Breast epithelium (tissue), 4 donors: ENCODE results near the gene NECTIN1. TPM values are rescaled to one million over a fixed set of nuclear protein-coding genes. Genes with fewer than 3 reads are reported as not detected.

Source experiments
- DNase-seq, 2 donors: peaks; one replicate each; pipeline ENCODE4 v3.0.0-alpha.2; 2019; ENCODE audit warnings: low spot score in 2 of 2
- H3K27ac ChIP-seq, 2 donors: fragments of 200-600 bp; sonication (generic) in 1 of 2; one replicate each; pipeline ENCODE4 v1.5.1; 2016 to 2019; ENCODE audit warnings: mild to moderate bottlenecking in 1 of 2
- H3K27me3 ChIP-seq, 2 donors: fragments of 200-600 bp; sonication (generic) in 1 of 2; one replicate each; pipeline versions ENCODE4 v1.5.1 to v1.6.0; 2017 to 2019; ENCODE audit warnings: control low read depth in 1 of 2, mild to moderate bottlenecking in 1 of 2
- H3K36me3 ChIP-seq: fragments of 200-600 bp; one replicate; pipeline ENCODE4 v1.5.1; 2019
- H3K4me1 ChIP-seq, 2 donors: fragments of 200-600 bp; sonication (generic); one replicate each; pipeline ENCODE4 v1.5.1; 2016 to 2019; ENCODE audit warnings: control low read depth in 1 of 2
- H3K4me3 ChIP-seq, 3 donors: fragments of 200-600 bp; sonication (generic); 1 replicate in 2 of 3; 2 replicates in 1 of 3; pipeline ENCODE4 v1.5.1; 2016 to 2019; ENCODE audit warnings: mild to moderate bottlenecking in 3 of 3, moderate library complexity in 2 of 3
- H3K9me3 ChIP-seq, 2 donors: fragments of 200-600 bp; sonication (generic) in 1 of 2; one replicate each; pipeline ENCODE4 v1.5.1; 2016 to 2019; ENCODE audit warnings: control low read depth in 1 of 2
- POLR2A ChIP-seq: fragments of 450-650 bp; IDR thresholded peaks from one replicate; pipeline ENCODE4 v1.6.1; 2016; ENCODE audit warnings: antibody characterized with exemption, mild to moderate bottlenecking, moderate library complexity
- POLR2AphosphoS5 ChIP-seq, 3 donors: sonication (generic); formaldehyde crosslinking; IDR thresholded peaks; one replicate each; pipeline ENCODE4 v1.6.1; 2017; ENCODE audit warnings: antibody characterized with exemption in 3 of 3
- intact Hi-C: fragments of 100-400 bp; cut with DNase I; formaldehyde crosslinking; loops from one replicate; pipeline ENCODE4 v1.15.1; 2023; ENCODE audit warnings: low total_unique reads
- total RNA-seq, 3 donors: library from RNA; depleted of rRNA; stranded (reverse); fragments of >200 nt; gene quantifications; one replicate each; pipeline ENCODE4 v1.1.0, GENCODE V29; 2016
- TF ChIP-seq, protein P1 (sequence below), 3 donors: fragments of 450-650 bp; IDR thresholded peaks; one replicate each; pipeline ENCODE4 v1.5.1; 2016 to 2017; ENCODE audit warnings: antibody characterized with exemption in 3 of 3, mild to moderate bottlenecking in 3 of 3, moderate library complexity in 3 of 3

NECTIN1 gene
- total RNA-seq, 3 donors from 2014 or later, result 2.6 to 6.6 (median 4.5) TPM

DNA sequence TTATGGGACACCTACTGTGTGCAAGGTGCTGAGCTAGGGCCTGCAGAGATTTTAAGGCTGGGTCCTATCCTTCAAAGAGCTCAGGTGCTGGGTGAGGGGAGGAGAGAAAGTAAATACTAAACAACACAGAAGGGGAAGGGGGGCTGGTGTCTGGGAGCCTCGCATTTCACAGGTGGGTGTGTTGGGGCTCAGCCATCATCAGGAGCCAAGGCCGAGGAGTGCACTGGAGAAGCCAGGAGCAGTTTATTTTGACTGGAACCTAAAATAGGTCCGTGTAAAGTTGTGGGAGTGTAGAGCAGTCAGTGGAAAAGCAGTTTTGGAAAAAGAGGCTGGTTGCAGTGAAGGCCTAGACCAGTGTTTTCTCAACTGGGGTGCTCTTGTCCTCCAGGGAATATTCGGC lies 17.5 kb downstream of the NECTIN1 start:
- DNase-seq, result no peak
- intact Hi-C loops, result no loop called here

DNA sequence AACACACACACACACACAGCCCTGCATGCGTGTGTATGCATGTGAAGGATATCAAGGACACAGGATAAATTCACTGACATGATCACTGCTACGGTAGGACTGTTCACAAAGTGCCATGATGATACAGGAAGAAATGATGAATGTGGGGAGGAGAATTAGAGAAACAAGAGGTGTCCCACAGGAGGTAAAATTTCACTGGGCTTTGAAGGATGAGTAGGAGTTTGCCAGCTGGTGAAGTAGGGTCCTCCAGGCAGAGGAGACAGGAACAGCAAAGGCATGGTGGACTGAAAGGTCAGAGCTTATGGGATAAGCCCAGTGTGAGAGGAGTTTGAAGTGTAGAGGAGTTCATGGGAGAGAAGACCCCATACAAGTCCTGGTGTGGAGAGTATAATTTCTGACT lies 18.6 kb downstream of the NECTIN1 start:
- H3K9me3 ChIP-seq, result no peaks in the 10 kb centered on the region
- H3K27me3 ChIP-seq, result no peaks in the 10 kb centered on the region
- H3K4me1 ChIP-seq, result peaks cover 0 to 4% of the 10 kb centered on the region in 2 donors
- no peak overlapping the region for H3K27ac ChIP-seq
- no peak overlapping the region for H3K4me3 ChIP-seq
- TF ChIP-seq, protein P1, sequence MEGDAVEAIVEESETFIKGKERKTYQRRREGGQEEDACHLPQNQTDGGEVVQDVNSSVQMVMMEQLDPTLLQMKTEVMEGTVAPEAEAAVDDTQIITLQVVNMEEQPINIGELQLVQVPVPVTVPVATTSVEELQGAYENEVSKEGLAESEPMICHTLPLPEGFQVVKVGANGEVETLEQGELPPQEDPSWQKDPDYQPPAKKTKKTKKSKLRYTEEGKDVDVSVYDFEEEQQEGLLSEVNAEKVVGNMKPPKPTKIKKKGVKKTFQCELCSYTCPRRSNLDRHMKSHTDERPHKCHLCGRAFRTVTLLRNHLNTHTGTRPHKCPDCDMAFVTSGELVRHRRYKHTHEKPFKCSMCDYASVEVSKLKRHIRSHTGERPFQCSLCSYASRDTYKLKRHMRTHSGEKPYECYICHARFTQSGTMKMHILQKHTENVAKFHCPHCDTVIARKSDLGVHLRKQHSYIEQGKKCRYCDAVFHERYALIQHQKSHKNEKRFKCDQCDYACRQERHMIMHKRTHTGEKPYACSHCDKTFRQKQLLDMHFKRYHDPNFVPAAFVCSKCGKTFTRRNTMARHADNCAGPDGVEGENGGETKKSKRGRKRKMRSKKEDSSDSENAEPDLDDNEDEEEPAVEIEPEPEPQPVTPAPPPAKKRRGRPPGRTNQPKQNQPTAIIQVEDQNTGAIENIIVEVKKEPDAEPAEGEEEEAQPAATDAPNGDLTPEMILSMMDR (IDR thresholded peaks at IDR 0.05), result no peak
- TF ChIP-seq POLR2A (no peak), POLR2AphosphoS5 (IDR thresholded peaks at IDR 0.05) (no peak)
- H3K36me3 ChIP-seq, result no peaks in the 10 kb centered on the region
- no peak for DNase-seq
- intact Hi-C loops, result no loop called here

More for the DNA sequence above, 17.5 kb downstream of the NECTIN1 start:
- Histone ChIP-seq H3K4me3 (no peak overlapping the region), H3K9me3 (no peaks in the 10 kb centered on the region), H3K27ac (no peak overlapping the region), H3K27me3 (no peaks in the 10 kb centered on the region), H3K4me1 (peaks cover 0 to under 1% of the 10 kb centered on the region in 2 donors), H3K36me3 (no peaks in the 10 kb centered on the region)
- TF ChIP-seq, protein P1 (IDR thresholded peaks at IDR 0.05), result no peak

DNA sequence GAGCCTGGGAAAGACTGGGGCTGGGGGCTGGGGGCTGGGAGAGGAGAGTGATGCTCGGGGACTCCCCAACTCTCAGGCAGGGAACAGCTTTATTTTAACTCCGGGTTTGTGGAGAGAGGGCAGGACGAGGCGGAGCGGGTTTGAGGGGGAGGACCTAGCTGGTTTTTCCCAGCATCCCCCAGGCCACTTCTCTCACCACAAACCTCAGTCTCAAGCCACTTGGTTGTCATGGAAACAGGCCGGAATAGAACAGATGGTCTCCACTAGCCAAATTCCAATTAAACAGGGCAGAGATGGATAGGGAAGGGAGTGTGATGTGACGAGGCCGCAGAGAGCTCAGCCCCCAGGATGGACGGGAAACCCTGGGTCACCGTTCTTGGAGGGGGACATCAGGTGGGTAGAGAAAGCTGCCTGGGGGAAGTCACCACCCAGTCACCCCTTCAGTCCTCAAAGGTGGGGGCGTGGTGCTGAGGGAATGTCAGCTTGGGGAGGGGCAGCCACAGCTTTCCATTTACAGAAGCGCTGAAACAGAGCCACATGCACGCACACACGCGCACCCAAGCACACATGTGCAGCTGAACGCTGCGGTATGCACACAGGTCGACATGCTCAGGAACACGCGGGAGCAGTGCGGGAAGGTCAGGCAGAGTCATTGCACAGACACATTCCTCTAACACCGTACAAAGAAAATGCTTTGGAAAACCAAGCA lies 19.2 kb downstream of the NECTIN1 start:
- intact Hi-C loops, result no loop called here
- DNase-seq, result no peak

DNA sequence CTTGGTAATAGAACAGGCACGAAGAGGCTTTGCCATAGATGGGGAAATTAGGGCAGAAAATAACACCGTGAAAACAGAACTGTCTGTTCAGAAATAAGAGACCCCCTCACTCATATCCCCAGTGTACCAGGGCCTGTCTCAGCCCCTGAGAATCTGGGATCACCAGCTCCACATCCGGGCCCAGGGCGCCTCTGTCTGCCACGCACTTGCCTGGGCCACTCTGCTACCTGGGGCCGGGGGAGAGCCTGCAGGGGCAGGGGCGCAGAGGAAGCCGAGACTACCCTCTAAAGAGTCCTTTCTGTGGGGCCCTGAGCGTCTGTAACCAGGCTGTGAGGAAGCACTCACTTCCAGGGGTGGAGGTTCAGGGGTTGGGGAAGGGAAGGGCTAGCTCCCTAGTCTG lies 19.8 kb downstream of the NECTIN1 start:
- no peaks in the 10 kb centered on the region for H3K9me3 ChIP-seq

More for the DNA sequence above, 19.2 kb downstream of the NECTIN1 start:
- Histone ChIP-seq H3K36me3 (no peaks in the 10 kb centered on the region), H3K4me3 (peak overlapping the region in 1 of 3 donors; percentile 35), H3K9me3 (no peaks in the 10 kb centered on the region), H3K4me1 (peaks cover 0 to 4% of the 10 kb centered on the region in 2 donors), H3K27ac (peak overlapping the region; percentile 12 to 25), H3K27me3 (no peaks in the 10 kb centered on the region)
- no peak for TF ChIP-seq POLR2A
- TF ChIP-seq, protein P1 (IDR thresholded peaks at IDR 0.05), result no peak
- TF ChIP-seq POLR2AphosphoS5 (IDR thresholded peaks at IDR 0.05), result no peak

DNA sequence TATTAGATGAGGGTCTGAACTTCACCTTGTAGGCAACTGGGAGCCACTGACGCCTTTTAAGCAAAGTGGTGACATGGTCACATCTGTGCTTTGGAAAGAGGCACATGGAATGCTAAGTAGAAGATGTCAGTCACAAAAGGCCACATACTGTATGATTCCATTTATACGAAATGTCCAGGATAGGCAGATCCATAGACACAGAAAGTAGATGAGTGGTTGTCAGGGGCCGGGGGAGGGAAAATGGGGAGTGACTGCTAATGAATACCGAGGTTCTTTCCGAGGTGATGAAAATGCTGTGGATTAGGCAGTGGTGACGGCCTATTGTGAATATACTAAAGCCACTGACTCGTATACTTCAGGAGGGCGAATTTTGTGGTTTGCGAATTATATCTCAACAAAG lies 20.6 kb downstream of the NECTIN1 start:
- no peak for DNase-seq
- Histone ChIP-seq H3K27me3 (no peaks in the 10 kb centered on the region), H3K9me3 (no peaks in the 10 kb centered on the region), H3K4me1 (peaks cover 0 to 4% of the 10 kb centered on the region in 2 donors), H3K36me3 (no peaks in the 10 kb centered on the region), H3K4me3 (no peak overlapping the region), H3K27ac (no peak overlapping the region)
- TF ChIP-seq, protein P1 (IDR thresholded peaks at IDR 0.05), result no peak
- TF ChIP-seq POLR2AphosphoS5 (IDR thresholded peaks at IDR 0.05), result no peak
- TF ChIP-seq POLR2A, result no peak
- intact Hi-C loops, result no loop called here

More for the DNA sequence above, 19.8 kb downstream of the NECTIN1 start:
- Histone ChIP-seq H3K27me3 (no peaks in the 10 kb centered on the region), H3K4me1 (peaks cover 0 to 4% of the 10 kb centered on the region in 2 donors), H3K36me3 (no peaks in the 10 kb centered on the region), H3K4me3 (peak overlapping the region in 1 of 3 donors; percentile 35), H3K27ac (peak overlapping the region; percentile 12 to 25)
- DNase-seq, result no peak
- intact Hi-C loops, result no loop called here
- TF ChIP-seq POLR2A, result no peak
